Measurements from ENCODE around the gene PAX8.

Gene PAX8

DNA sequence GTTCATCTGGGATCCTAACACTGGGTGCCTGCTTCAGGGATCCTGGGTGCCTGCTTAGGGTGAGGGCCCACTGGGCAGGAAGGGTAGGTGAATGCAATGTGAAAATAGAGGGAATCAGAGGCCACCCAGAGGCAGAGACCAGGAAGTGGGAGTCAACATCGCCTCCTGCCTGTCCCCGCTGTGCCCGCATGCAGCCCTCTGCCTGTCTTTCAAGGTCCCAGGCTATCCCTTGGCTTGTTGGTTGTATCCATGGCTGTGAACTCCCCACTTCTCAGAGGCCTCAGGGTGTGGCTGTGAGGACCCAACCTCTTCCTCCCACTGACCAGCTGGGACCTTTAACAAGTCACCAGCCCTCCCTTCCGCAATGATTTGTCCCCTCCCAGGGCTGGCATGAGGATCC, 78.5 kb downstream of the PAX8 start:
- intact Hi-C loops (cut with DNase I) = no loop called here

DNA sequence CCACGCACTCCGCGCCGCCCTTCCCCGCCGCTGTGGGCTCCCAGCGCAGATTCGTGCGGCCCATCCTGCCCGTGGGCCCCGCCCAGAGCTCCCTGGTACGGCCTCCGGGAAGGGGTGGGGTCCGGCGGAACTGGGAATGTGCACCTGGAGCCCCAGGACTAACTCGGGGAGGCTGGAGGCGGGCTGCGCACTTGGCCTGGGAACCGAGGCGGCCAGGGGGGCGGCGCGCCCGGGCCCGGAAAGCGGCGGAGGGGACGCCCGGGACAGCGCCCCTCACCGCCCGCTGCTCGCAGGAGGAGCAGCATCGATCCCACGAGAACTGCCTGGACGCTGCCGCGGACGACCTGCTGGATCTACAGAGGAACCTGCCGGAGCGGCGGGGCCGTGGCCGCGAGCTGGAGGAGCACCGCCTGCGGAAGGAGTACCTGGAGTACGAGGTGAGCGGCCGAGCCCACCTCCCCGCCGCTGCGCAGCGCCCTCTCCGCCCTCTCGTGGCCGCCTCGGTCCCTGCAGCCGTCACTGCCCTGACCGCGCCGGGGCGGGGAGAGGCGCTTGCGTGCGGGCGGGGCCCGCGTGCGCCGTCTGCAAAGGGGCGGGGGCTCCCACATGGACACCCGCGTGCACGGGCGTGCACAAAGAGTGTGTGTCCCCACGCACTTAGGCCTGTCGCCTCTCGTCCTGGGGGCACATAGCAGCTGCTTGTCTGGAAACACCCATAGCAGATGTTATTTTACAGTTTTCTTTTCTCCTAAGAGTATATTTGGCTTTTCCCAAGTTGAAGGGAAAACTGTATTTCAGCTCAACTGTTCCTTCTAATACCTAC, 79.7 kb downstream of the PAX8 start:
- intact Hi-C loops (cut with DNase I) = loop anchor here (5.0 kb wide), 1 partner anchor 62 kb away; no protein-coding TSS in a partner anchor
- peak; percentile 43 to 93 (median 82) for DNase-seq

More for the DNA sequence above, 78.5 kb downstream of the PAX8 start:
- DNase-seq = no peak

DNA sequence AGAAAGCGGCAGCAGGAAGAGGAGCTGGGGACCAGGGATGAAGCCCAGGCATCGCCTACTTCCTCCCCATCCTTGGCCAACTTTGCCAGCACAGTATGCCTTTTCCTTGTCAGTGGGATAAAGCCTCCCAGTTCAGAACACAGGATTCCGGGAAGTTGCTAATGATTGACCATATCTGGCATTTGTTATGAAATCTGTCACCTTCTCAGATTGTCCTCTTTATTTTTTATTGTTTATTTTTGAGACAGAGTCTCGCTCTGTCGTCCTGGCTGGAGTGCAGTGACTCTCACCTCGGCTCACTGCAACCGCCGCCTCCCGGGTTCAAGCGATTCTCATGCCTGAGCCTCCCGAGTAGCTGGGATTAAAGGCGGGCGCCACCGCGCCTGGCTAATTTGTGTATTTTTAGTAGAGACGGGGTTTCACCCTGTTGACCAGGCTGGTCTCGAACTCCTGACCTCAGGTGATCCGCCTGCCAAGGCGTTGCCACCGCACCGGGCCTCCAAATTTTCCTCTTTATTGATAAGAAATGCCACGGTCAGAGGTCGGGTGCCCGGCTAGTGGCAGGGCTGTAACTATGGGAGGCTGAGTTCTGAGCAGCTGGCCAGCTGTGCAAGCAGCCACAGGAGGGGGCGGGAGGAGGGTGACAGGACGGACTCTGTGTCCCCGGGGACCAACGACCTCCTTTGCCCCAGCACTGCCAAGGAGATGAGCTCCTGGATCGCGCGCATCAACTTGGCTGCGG, 80.5 kb downstream of the PAX8 start:
- peak in 1 of 42 donors; percentile 21 for DNase-seq

DNA sequence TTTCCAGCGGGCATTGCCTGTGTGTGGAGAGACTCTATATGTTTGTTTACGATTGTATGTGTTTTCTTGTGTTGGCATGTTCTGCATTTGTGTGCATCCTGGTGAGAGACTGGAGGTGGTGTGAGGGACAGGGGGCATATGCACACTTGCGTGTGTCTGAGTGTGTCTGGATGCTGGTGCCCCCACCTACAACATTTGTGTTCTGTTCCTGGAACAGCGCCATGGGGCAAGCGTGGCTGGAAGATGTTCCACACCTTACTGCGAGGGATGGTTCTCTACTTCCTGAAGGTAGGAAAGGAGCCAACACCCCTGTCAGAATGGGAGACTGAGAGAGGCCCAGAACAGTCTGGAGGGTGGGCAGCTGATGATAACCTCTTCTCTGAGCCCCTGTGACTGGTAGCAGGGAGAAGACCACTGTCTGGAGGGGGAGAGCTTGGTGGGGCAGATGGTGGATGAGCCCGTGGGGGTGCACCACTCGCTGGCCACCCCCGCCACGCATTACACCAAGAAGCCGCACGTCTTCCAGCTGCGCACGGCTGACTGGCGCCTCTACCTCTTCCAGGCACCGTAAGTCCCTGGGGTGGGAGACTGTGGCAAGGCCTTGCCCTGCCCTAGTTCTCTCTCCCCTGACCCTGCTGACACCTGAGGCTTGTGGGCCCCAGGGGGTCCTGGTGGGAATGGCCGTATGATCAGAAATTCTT, 81.2 kb downstream of the PAX8 start:
- DNase-seq = no peak
- intact Hi-C loops (cut with DNase I) = loop anchor here (5.0 kb wide), 1 partner anchor 60 kb away; no protein-coding TSS in a partner anchor

More for the DNA sequence above, 80.5 kb downstream of the PAX8 start:
- intact Hi-C loops (cut with DNase I) = loop anchor here (5.0 kb wide), 1 partner anchor 61 kb away; no protein-coding TSS in a partner anchor

DNA sequence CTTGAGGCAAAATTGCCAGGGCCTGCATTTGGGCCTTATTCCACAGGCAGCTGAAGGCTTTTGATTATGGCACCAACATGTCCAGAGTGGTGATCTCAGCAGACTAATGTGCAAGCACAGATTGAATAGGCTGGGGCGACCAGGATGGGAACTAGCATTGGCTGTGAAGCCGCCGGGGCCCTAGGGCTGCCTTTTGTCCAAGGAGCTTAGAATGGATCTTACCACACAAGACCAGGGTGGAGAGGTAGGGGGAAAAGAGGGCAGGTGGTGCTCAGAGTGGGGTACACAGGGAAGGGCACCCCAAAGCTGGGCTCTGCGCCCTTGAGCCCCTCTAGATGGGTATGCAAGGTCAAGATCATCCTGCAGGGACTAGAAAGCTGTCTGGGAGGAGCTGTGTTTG, 81.9 kb downstream of the PAX8 start:
- DNase-seq = no peak
- intact Hi-C loops (cut with DNase I) = loop anchor here (5.0 kb wide), 1 partner anchor 60 kb away; no protein-coding TSS in a partner anchor

DNA sequence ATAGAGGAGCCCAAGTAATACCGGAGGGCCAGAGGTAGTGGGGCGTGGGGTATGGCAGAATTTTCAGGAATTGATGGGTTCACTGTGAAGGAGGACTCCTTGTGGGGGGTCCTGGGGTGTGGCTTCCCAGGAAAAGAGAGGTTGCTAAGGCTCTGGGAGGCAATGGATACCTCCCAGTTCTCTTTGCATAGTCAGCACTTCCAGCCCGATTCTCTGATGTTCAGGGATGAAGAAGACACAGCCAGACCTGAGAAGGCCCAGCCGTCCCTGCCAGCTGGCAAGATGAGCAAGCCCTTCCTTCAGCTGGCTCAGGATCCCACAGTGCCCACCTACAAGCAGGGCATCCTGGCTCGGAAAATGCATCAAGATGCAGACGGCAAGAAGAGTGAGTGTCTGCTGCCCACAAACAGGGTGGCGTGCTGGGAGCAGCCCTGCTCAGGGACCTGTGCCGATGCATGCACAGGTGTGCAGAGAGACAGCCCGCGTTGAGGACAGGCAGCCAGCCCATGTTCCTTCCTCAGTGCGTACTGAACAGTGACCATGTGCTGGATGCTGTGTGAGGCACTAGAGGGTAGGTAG, 82.7 kb downstream of the PAX8 start:
- DNase-seq = no peak
- intact Hi-C loops (cut with DNase I) = loop anchor here (5.0 kb wide), 1 partner anchor 59 kb away; no protein-coding TSS in a partner anchor

DNA sequence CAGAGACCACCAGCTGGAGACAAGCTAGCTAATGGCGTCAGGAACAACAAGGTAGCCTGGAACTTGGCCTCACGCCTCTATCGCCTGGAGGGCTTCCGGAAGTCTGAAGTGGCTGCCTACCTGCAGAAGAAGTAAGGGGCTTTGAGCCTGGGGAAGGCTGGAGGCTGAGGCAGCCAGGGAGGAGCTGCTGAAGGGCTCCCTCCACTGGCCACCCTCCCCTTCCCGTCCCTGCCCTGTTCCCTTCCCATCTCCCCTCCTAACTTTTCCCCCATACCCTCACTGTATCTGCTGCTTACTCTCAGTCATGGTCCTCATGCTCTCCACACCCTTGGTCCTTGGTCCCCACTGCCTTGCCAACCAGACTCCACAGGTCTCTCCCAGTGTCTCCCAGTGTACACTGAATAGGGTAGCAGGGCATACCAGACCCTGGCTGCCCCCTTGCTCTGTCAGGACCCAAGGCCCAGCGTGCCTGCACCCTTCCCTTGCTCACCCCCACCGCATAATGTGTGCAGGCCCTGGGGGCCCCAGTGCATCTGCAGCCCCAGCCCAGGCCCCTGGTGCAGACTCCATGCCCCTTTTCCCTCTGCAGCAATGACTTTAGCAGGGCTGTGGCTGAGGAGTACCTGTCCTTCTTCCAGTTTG, 86.1 kb downstream of the PAX8 start:
- no peak for DNase-seq
- intact Hi-C loops (cut with DNase I) = no loop called here

DNA sequence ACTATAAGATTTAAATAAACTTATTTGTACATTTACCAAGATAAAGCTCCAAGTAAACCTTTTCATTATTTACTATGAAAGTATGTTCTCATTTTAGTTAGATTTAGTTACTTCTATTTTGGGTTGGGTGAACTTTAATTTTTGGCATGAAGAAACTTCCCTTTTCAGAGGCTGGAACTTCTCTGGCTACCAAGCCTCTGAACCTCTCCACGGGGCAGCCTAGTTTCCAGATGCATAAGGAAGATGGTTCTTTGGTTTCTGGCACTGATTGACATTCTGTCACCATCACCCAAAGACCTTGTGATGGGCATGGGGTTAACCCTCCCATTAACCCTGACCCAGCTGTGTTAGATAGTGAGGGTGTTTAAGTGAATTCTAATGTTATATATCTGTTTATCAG, 87.8 kb downstream of the PAX8 start:
- intact Hi-C loops (cut with DNase I) = no loop called here

DNA sequence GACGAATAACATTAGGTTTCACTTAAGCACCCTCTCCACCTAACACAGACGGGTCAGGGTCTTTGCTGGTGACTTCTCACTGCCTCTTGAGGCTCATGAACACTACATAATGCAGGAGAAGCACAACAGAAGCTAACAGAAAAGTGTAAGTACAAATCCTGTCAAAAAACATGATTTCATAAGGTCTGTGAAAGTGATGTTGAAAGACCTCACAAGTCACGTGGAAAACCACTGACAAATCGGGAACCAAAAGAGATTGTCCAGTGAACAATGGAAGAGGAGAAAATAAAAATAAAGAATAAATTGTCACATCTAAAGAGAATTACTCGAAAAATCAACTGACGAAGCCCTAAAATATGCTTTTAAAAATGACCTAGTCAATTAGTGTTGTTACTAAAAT, 91.0 kb downstream of the PAX8 start:
- DNase-seq = no peak
- intact Hi-C loops (cut with DNase I) = no loop called here

More for the DNA sequence above, 87.8 kb downstream of the PAX8 start:
- no peak for DNase-seq

DNA sequence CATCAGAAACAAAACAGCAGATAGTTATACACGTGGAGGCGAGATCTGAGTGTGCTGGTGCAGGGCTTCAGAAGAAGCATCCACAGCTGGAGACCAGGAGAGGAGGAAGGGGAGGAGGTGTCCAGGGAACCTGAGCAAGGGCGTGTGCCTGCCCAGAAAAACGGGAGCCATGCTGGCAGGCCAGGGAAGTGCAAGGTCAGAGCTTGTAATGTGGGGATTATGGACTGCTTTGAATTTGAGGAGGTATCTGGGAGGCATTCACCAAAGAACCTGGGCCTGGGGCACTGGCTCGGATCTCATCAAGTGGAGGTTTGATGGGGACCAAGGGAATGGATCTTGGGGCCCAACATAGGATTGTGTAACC, 92.3 kb downstream of the PAX8 start:
- intact Hi-C loops (cut with DNase I) = no loop called here
- no peak for DNase-seq

DNA sequence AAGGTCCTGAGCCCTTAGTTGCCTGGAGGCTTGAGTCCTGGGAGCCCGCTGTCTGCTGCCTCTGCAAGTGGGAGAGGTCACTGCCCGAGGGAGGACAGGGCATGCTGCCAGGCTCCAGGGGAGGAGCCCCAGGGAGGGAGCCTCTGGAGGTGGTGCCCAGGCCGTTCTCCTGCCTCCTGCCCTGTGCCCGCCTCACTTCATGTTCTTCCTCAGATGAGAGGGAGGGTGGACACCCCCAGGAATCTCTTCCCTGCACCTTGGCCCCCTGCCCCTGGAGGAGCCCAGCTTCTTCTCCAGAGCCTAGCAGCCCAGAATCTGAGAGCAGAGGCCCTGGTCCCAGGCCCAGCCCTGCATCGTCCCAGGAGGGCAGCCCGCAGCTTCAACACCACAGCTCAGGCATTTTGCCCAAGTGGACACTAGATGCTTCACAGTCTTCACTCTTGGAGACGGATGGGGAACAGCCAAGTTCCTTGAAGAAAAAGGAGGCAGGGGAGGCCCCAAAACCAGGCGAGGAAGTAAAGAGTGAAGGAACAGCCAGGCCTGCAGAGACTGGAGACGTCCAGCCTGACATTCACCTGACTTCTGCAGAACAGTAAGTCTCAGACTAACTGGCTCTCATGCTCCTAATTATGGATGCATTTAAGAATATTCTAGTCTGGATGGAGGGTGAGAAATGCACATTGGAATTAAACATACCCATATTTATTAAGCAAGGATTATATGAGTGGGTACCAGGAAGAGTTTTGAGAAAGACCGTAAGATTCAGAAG, 92.9 kb downstream of the PAX8 start:
- intact Hi-C loops (cut with DNase I) = no loop called here
- DNase-seq = peak in 36 of 42 donors; percentile 10 to 75 (median 50)

DNA sequence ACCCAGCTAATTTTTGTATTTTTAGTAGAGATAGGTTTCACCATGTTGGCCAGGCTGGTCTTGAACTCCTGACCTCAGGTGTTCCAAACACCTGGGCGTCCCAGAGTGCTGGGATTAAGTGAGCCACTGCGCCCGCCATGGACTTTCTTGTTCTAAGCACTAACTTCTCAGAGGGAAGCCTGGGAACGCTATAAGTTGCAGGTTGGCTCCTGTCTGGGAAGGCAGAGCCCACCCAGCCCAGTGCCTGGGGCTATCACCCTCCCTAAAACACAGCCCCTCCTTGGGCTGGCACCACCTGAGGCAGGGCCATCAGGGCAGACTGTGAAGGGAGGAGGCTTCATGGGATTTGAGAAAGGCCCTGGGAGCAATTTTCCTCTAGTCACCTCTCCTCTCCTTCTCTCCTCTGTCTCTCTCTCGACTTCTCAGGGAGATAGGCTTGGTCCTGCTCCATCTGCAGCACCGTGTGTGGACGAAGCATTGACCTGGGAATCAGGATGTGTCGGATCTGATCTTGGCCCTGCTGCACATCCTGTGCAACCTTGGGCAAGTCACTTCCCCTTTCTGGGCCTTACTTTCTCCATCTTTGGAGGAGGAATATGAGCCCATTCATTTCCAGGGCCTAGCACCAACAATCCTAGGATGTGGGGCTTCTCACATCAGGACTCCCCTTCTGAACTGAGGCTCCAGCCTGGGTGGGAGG, 94.0 kb downstream of the PAX8 start:
- no peak for DNase-seq
- intact Hi-C loops (cut with DNase I) = no loop called here

DNA sequence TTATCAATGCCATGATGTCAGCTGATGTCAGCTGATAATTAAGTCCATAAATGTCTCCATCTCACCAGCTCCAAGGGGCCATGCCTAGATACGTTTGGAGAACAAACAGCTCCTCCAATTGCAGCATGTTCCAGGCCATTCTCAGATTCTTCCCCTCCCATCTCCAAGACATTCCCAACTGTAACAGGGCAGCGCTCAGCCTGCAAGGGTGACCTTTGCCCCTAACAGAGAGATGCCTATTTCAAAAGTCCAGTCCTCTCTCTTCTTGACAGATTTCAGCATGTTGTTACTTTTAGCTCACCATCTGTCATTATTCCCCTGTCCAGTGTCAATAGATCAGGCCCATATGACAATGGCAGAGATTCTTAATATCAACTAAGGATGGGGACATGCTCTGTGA, 95.0 kb downstream of the PAX8 start:
- DNase-seq = no peak
- intact Hi-C loops (cut with DNase I) = no loop called here

DNA sequence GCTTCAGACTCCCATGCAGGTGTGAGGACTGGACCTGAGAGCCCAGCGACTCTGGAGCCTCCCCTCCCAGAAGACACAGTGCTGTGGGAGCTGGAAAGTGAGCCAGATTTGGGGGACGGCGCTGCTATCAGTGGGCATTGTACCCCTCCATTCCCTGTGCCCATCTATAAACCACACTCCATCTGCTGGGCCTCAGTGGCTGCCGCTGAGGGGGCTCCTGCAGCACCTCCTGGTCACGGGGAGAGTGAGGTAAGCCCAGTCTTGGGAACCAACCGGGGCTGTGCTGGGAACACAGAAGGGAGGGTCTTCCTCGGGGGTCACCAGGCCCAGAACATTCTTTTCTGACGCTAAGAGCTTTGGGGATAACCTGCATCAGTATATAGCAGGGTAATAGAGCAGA, 95.5 kb downstream of the PAX8 start:
- intact Hi-C loops (cut with DNase I) = no loop called here
- no peak for DNase-seq

DNA sequence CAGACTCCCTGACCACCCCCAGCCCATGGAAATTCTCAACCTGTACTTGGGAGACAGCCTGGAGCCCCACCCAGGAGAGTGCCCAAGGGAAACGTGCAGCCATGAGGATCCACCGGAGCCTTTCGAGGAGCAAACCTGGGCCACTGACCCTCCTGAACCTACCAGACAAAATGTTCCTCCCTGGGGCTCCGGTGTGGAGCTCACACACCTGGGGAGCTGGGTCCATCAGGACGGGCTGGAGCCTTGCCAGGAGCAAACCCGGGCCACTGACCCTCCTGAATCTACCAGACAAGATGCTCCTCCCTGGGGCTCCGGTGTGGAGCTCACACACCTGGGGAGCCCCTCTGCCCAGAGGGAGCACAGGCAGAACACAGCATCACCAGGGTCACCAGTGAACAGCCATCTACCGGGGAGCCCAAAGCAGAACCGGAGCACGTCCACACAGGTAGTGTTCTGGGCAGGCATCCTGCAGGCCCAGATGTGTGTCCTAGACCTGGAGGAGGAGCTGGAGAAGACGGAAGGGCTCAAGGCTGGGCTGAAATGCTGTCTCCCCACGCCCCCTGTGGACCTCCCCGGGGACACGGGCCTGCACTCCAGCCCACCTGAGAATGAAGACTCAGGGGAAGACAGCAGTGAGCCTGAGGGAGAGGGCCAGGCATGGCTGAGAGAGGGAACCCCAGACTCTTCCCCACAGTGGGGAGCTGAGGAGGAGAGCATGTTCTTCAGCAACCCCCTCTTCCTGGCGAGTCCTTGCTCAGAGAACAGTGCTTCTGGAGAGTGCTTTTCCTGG, 96.1 kb downstream of the PAX8 start:
- no peak for DNase-seq
- intact Hi-C loops (cut with DNase I) = no loop called here

DNA sequence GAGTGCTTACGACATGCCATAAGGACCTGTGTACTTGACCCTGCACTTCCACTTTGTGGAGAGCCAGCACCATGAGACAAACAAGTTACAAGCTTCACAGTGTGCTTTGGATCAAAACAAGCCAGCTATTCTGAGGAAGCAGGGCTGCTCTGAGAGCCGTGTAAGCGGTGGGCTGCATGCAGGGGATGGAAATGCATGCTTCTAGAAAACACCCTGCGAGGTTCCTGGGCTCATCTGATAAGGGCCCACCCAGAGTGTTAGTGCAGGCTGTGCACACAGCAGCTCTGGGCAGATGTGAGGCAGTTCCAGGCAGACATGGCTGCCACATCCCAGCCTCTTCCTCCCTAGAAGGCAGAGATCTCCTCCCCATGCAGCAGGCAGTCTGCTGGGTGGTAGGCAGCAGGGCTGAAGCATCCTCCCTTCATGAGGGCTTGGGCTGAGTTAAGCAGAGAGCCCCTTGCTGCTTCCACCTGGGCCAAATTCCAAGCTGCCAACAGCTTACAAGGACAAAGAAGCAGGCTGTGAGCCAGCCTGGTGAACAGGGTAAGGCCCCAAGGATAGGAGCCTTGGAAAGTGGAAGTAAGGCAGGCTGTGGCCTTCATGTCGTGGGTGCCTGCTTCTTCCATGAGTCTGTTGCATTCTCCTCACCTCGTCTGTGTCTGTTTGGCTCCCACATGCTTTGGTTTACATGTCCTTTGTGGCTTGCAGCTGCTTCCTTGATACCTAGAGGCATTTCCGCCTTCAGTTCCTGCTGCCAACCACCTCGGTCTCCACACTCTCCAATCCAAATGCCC, 97.3 kb downstream of the PAX8 start:
- intact Hi-C loops (cut with DNase I) = no loop called here
- DNase-seq = peak in 2 of 42 donors; percentile 11 to 41
